HG03432 (cell line): Measurements from ENCODE around the gene CDC42BPB.

Experiments
- ATAC-seq: cut with Tn5 transposase; IDR thresholded peaks from one replicate; pipeline ENCODE4 v1.9.1; 2021; ENCODE audit warnings: mild to moderate bottlenecking, moderate library complexity; ENCODE audit not compliant: unreplicated experiment

CDC42BPB gene

GRCh38 chr14:103001226-103001625, 56.1 kb downstream of the CDC42BPB start:
- ATAC-seq, result no peak

- ATAC-seq, result no peak
Measured at GRCh38 chr14:103000291-103000921, 56.9 kb downstream of the CDC42BPB start.

DNA sequence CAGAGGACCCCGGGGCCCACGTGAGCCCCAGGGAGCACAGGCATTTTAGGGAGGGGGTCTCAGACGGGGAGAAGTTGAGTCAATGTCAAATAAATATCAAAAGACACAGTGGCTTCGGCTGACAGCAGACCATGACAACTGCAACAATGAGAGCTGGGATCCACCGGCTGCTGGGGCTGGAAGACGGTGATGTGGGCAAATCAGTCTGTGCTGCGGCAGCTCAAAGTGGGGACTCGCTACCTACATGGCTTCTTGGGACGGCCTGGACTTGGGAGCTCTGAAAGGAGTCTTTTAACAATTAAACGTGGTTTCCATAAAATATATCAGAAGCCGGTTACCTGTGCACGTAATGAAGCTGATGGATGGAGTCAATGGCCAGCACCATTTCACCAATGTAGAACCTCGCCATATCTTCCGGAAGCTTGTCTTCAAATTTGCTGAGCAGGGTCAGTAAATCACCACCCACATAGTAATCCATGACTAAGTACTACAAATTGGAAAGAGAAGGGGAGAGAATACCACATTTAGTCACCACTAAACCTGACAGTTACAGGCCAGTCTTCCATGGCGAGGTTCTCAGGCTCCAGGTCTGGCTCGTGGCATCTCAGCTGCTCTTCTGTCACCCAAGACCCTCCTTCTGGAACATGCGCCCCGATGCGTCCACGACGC, 58.0 kb downstream of the CDC42BPB start:
- ATAC-seq, result no peak

GRCh38 chr14:102998393-102998792, 59.0 kb downstream of the CDC42BPB start:
- no peak for ATAC-seq

- no peak for ATAC-seq
Measured at GRCh38 chr14:102996941-102997340, 60.4 kb downstream of the CDC42BPB start.

GRCh38 chr14:102994689-102995088, 62.7 kb downstream of the CDC42BPB start:
- no peak for ATAC-seq

- no peak for ATAC-seq
Measured at GRCh38 chr14:102993523-102993922, 63.8 kb downstream of the CDC42BPB start.

DNA sequence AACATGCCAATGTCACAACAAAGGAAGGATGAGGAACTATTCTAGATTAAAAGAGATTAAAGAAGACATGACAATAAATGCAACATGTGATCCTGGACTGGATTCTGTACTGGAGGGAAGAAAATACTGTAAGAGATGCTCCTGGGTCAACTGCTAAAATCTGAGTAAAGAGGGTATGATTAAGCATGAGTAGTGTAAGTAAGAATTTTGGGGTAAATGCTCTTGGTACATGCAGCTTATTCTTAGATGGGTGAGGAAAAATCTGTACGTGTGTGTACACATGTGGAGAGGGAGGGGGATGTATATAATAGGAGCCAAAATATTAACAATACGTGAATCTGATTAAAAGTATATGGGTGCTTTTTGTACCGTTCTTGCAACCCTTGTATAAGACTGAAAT, 66.0 kb downstream of the CDC42BPB start:
- ATAC-seq, result no peak

- no peak for ATAC-seq
Measured at GRCh38 chr14:102988054-102988453, 69.3 kb downstream of the CDC42BPB start.

GRCh38 chr14:102986810-102987579, 70.4 kb downstream of the CDC42BPB start:
- no peak for ATAC-seq

- ATAC-seq, result no peak
Measured at GRCh38 chr14:102985665-102986064, 71.7 kb downstream of the CDC42BPB start.

GRCh38 chr14:102984336-102985102, 72.8 kb downstream of the CDC42BPB start:
- no peak for ATAC-seq

DNA sequence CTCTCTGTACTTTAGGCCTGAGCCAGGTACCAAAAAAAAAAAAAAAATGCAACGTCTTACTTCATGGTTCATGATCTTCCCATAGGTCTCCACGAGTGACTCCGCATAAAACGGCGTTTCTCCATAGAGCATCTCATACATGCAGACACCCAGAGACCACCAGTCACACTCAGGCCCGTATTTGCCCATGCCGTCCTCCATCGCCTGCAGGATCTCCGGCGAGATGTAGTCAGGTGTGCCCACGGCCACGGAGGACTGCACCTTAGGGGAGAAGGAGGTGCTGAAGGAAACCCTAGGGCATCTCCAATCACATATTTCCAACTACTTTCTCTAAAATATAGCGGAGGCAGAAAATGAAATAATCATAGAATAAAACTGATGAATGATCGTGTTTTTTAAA, 73.9 kb downstream of the CDC42BPB start:
- ATAC-seq, result no peak

DNA sequence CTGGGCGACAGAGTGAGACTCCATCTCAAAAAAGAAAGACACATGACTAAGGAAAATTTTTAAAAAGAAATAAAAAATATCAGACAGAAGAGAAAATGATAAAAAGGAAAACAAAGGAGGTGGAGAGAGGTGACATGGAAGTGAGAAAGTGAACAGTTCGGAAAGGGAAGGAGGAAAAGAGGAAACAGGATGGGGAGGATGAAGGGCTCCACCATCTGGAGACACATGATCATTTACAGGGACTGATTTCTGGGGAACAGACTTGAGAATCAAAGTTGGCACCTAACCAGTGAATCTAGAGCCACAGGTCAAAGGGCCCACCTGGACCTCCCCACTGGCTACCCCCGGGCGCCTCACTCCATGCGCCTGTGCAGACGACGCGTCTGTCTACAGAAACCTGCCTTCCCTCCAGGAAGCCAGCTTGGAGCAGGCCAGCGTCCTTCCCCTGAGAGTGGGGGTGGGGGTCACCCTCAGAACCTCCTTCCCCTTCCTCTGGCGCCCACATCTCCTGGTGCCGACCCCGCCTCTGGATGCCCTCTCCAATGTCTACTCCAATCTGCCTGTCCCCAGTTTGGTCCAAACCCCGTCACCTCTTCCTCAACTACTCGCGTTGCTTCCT, 74.4 kb downstream of the CDC42BPB start:
- no peak for ATAC-seq

- ATAC-seq, result no peak
Measured at GRCh38 chr14:102980409-102980810, 76.9 kb downstream of the CDC42BPB start.

DNA sequence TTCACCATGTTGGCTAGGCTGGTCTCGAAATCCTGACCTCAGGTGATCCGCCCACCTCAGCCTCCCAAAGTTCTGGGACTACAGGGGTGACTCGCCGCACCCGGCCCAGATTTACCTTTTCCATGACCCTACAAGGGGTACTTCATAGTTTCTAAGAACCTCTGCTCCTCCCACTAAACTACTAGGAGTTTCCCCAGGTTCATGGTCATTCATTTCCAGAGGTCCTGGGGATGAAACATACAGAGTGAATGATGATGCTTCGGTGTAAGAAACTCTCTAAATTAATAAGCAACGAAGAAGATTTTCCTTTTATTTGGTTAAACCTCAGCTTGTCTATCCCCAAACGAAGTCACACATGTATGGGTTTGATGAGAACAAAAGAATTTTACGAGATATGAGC, 77.9 kb downstream of the CDC42BPB start:
- no peak for ATAC-seq

- ATAC-seq, result no peak
Measured at GRCh38 chr14:102977475-102977874, 79.9 kb downstream of the CDC42BPB start.

DNA sequence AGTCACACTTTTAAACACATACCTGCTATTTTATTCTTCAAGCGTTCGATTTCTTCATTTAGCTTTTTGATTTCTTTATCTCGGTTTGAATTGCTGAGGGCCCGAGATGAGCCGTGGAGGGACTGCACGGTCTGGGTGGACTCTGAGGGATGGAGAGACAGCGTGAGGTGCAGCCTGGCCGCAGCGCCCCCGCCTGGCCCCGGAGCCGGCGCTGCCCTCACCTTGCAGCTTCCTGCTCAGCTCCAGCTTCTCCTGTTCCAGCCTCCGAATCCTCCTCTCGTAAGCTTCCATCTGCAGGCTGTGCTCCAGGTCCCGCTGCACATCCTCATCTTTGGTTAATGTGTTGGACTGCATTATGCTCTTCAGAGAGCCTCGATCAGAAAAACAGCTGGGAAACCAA, 81.7 kb downstream of the CDC42BPB start:
- no peak for ATAC-seq

GRCh38 chr14:102973706-102974285, 83.6 kb downstream of the CDC42BPB start:
- ATAC-seq, result no peak

DNA sequence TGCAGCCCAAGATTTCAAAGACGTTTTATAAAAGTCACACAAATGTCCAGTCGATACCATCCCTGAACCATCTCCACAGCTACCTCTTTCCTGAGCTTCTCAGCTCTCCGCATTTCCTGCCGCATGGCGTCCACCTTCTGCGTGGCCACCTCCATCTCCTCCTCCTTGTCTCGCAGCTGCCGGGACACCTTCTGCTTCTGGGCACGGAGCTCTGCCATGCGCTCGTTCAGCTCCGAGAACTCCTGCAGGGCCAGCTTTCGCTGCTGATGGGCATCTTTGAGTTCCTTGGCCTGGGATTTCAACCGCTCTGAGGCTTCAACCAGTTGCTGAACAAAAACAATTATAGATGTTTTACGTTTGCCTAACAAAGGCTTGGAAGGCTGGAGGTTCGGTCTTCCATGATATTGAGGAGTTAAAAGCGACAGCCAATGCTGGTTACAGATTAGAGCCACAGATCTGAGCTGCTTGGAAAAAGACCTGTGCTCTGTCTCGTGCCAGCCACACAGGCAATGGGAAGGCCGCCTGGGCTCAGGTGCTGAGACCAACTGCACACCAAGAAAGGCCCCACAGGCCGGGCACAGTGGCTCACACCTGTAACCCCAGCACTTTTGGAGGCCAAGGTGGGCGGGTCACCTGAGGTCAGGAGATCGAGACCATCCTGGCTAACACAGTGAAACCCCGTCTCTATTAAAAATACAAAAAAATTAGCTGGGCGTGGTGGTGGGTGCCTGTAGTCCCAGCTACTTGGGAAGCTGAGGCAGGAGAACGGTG, 85.3 kb downstream of the CDC42BPB start:
- no peak for ATAC-seq
